CD14-positive monocyte (primary cell): ENCODE data around the gene P2RX3. TPM values are rescaled to one million over a fixed set of nuclear protein-coding genes. Genes with fewer than 3 reads are reported as not detected.

Experiments
- DNase-seq, 3 donors: peaks; one replicate each; pipeline ENCODE4 v3.0.0-alpha.2; 2011 to 2022
- H2AFZ ChIP-seq: 2 replicates; pipeline ENCODE4 v1.6.0; 2012; ENCODE audit warnings: mild to moderate bottlenecking, low read depth, low read length, inconsistent platforms; ENCODE audit not compliant: insufficient read depth, poor library complexity, severe bottlenecking
- H3K27ac ChIP-seq, 2 donors: 1 replicate in 1 of 2; 2 replicates in 1 of 2; pipeline ENCODE4 v1.5.1; 2012 to 2013; ENCODE audit warnings: low read length in 2 of 2, control low read depth in 1 of 2, inconsistent platforms in 1 of 2, low read depth in 1 of 2, mild to moderate bottlenecking in 1 of 2
- H3K27me3 ChIP-seq, 2 donors: one replicate each; pipeline versions ENCODE4 v1.6.0 to v1.6.1; 2011 to 2013; ENCODE audit warnings: low read length in 2 of 2; ENCODE audit not compliant: control insufficient read depth in 2 of 2, insufficient read depth in 2 of 2
- H3K36me3 ChIP-seq, 2 donors: replicated peaks in 1 of 2; 1 replicate in 1 of 2; 2 replicates in 1 of 2; pipeline versions ENCODE4 v1.5.1 to v1.6.1; 2012 to 2013; ENCODE audit warnings: low read length in 2 of 2, control low read depth in 1 of 2, inconsistent platforms in 1 of 2, mild to moderate bottlenecking in 1 of 2; ENCODE audit not compliant: insufficient read depth in 2 of 2, control insufficient read depth in 1 of 2
- H3K4me1 ChIP-seq, 2 donors: 1 replicate in 1 of 2; 2 replicates in 1 of 2; pipeline versions ENCODE4 v1.5.1 to v1.6.1; 2012 to 2013; ENCODE audit warnings: low read length in 2 of 2, control low read depth in 1 of 2, inconsistent platforms in 1 of 2, mild to moderate bottlenecking in 1 of 2, moderate library complexity in 1 of 2; ENCODE audit not compliant: insufficient read depth in 2 of 2, control insufficient read depth in 1 of 2
- H3K4me2 ChIP-seq: replicated peaks from 2 replicates; pipeline ENCODE3; 2012; ENCODE audit warnings: low read length, moderate library complexity, mild to moderate bottlenecking; ENCODE audit not compliant: poor library complexity, severe bottlenecking; ENCODE audit errors: extremely low read depth
- H3K4me3 ChIP-seq, 3 experiments: fragments of 200-600 bp in 1 of 3; sonication (generic) in 1 of 3; replicated peaks in 1 of 3; 1 replicate in 2 of 3; 2 replicates in 1 of 3; pipeline ENCODE4 v1.5.1; 2011 to 2013; ENCODE audit warnings: low read length in 3 of 3, mild to moderate bottlenecking in 3 of 3, control low read depth in 2 of 3, low read depth in 2 of 3, inconsistent platforms in 1 of 3, moderate library complexity in 1 of 3
- H3K79me2 ChIP-seq: 2 replicates; pipeline ENCODE4 v1.6.0; 2012; ENCODE audit warnings: mild to moderate bottlenecking, control low read depth, inconsistent platforms, low read length, moderate library complexity; ENCODE audit not compliant: insufficient read depth
- H3K9ac ChIP-seq: 2 replicates; pipeline ENCODE4 v1.6.0; 2017; ENCODE audit warnings: low read length, mild to moderate bottlenecking; ENCODE audit not compliant: insufficient read depth, poor library complexity, severe bottlenecking
- H3K9me3 ChIP-seq, 2 donors: replicated peaks in 1 of 2; 1 replicate in 1 of 2; 2 replicates in 1 of 2; pipeline versions ENCODE4 v1.5.1 to v1.6.1; 2012 to 2013; ENCODE audit warnings: low read length in 2 of 2, control low read depth in 1 of 2; ENCODE audit not compliant: control insufficient read depth in 1 of 2, insufficient read depth in 1 of 2
- H4K20me1 ChIP-seq: 2 replicates; pipeline ENCODE4 v1.6.0; 2012; ENCODE audit warnings: mild to moderate bottlenecking, low read length, control low read depth, moderate library complexity; ENCODE audit not compliant: insufficient read depth
- H3K27ac Mint-ChIP-seq, 7 donors: one replicate each; pipeline ENCODE4 v1.8.0; 2020; ENCODE audit warnings: mild to moderate bottlenecking in 7 of 7, mixed read lengths in 7 of 7, moderate library complexity in 6 of 7, inconsistent platforms in 2 of 7
- H3K27me3 Mint-ChIP-seq, 3 donors: one replicate each; pipeline ENCODE4 v1.8.0; 2021 to 2022; ENCODE audit warnings: low read depth in 3 of 3, mild to moderate bottlenecking in 3 of 3, mixed read lengths in 3 of 3, moderate library complexity in 3 of 3, inconsistent platforms in 1 of 3
- H3K36me3 Mint-ChIP-seq, 2 donors: one replicate each; pipeline ENCODE4 v1.8.0; 2020; ENCODE audit warnings: mixed read lengths in 2 of 2, inconsistent platforms in 1 of 2, mild to moderate bottlenecking in 1 of 2
- H3K4me1 Mint-ChIP-seq: one replicate; pipeline ENCODE4 v1.8.0; 2020; ENCODE audit warnings: mild to moderate bottlenecking, mixed read lengths
- H3K4me3 Mint-ChIP-seq, 2 donors: one replicate each; pipeline ENCODE4 v1.8.0; 2020; ENCODE audit warnings: mild to moderate bottlenecking in 2 of 2, mixed read lengths in 2 of 2, moderate library complexity in 1 of 2
- H3K9me3 Mint-ChIP-seq, 7 donors: one replicate each; pipeline ENCODE4 v1.8.0; 2020 to 2022; ENCODE audit warnings: mixed read lengths in 7 of 7, mild to moderate bottlenecking in 6 of 7, moderate library complexity in 6 of 7, inconsistent platforms in 2 of 7
- CTCF ChIP-seq: fragments of 200-600 bp; IDR thresholded peaks from one replicate; pipeline ENCODE4 v1.8.0; 2022; ENCODE audit warnings: antibody characterized with exemption, mild to moderate bottlenecking
- WGBS: methylation state at CpG from one replicate; pipeline ENCODE4 v1.1.5; 2013; ENCODE audit warnings: missing lambda C conversion rate; ENCODE audit not compliant: insufficient coverage; 5-methylcytosine and 5-hydroxymethylcytosine counted together
- intact Hi-C, 2 donors: fragments of 100-400 bp; cut with micrococcal nuclease; formaldehyde crosslinking; loops; one replicate each; pipeline versions ENCODE4 v1.15.0 to v1.15.1; 2023
- polyA plus RNA-seq, 3 donors: library from polyadenylated mRNA; depleted of rRNA in 1 of 3; unstranded in 2 of 3; stranded (reverse) in 1 of 3; fragments of 300-500 nt in 2 of 3; fragments of >200 nt in 1 of 3; fragmentation: Illumina TruSeq in 2 of 3; gene quantifications; 1 replicate in 2 of 3; 2 replicates in 1 of 3; pipeline ENCODE4 v1.2.3, GENCODE V29; 2012 to 2021

Gene P2RX3
- polyA plus RNA-seq, 3 donors = not detected

- no peaks in the 10 kb centered on the region for H3K27me3 ChIP-seq
- no peak overlapping the region for H3K4me3 ChIP-seq
- H3K27ac ChIP-seq = no peak overlapping the region
- intact Hi-C loops = no loop called here
- 100% methylated on average over 10 of the region's 15 CpGs for WGBS
- H3K9me3 ChIP-seq = no peaks in the 10 kb centered on the region
- Mint-ChIP-seq H3K4me3 (peak overlapping the region in 1 of 2 donors; percentile 42), H3K36me3 (no peaks in the 10 kb centered on the region), H3K27ac (peak overlapping the region in 3 of 7 donors; percentile 22 to 66 (median 57)), H3K9me3 (no peaks in the 10 kb centered on the region), H3K27me3 (peaks cover 4 to 9% (median 7%) of the 10 kb centered on the region in 3 donors), H3K4me1 (peaks cover 22% of the 10 kb centered on the region)
- no peak overlapping the region for H2AFZ ChIP-seq
- H3K36me3 ChIP-seq = no peaks in the 10 kb centered on the region
- TF ChIP-seq CTCF = no peak
- H4K20me1 ChIP-seq = no peaks in the 10 kb centered on the region
- H3K9ac ChIP-seq = no peak overlapping the region
- no peak overlapping the region for H3K4me2 ChIP-seq
- peaks cover 14% of the 10 kb centered on the region in 2 donors for H3K4me1 ChIP-seq
- H3K79me2 ChIP-seq = no peaks in the 10 kb centered on the region
- DNase-seq = no peak
These were observed 31.8 kb upstream of the P2RX3 start for GRCh38 chr11:57306161-57306876.

- no peaks in the 10 kb centered on the region for H4K20me1 ChIP-seq
- peak overlapping the region; percentile 70 for H3K4me2 ChIP-seq
- H3K27ac Mint-ChIP-seq = peak overlapping the region in 5 of 7 donors; percentile 37 to 81 (median 68)
- peak; percentile 20 to 70 (median 27) for DNase-seq
- no peak for TF ChIP-seq CTCF
- H2AFZ ChIP-seq = peak overlapping the region; percentile 75
- peaks cover 4 to 9% (median 8%) of the 10 kb centered on the region in 3 donors for H3K27me3 Mint-ChIP-seq
- peaks cover 28% of the 10 kb centered on the region for H3K4me1 Mint-ChIP-seq
- H3K27me3 ChIP-seq = no peaks in the 10 kb centered on the region
- H3K79me2 ChIP-seq = no peaks in the 10 kb centered on the region
- no peaks in the 10 kb centered on the region for H3K9me3 ChIP-seq
- H3K27ac ChIP-seq = no peak overlapping the region
- H3K36me3 ChIP-seq = no peaks in the 10 kb centered on the region
- intact Hi-C loops = no loop called here
- no peaks in the 10 kb centered on the region for H3K36me3 Mint-ChIP-seq
- no peaks in the 10 kb centered on the region for H3K9me3 Mint-ChIP-seq
- WGBS = 12% methylated on average over 6 of the region's 9 CpGs
- H3K4me3 ChIP-seq = peak overlapping the region in 1 of 3 experiments; percentile 66
- no peak overlapping the region for H3K9ac ChIP-seq
- peak overlapping the region; percentile 65 to 92 for H3K4me3 Mint-ChIP-seq
- H3K4me1 ChIP-seq = peaks cover 19 to 21% of the 10 kb centered on the region in 2 donors
These were observed 31.1 kb upstream of the P2RX3 start for GRCh38 chr11:57306940-57307565.
